ENCODE data around the gene MYL2.

The MYL2 gene

DNA sequence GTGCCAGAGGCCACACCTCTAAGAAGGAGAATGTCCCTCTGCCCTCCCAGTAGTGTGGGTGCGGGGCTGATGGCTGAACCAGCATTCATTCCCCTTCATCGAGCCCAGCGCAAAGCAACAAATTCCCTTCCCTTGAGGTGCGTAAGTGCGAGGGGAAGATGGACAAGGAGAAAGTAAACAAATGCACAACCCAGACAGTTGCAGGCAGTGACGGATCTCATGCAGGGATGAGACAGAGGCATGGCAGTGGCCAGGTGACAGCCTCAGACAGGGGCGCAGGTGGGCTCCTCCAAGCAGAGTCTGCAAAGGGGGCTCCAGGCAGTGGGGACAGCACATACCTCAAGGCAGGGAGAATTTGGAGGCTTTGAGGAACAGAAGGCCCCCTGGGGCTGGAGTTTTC, 2.3 kb upstream of the MYL2 start:
- Histone ChIP-seq H3K36me3 (ENCODE audit: insufficient read depth, low read length) (no peaks in the 10 kb centered on the region), H3K4me1 (ENCODE audit: insufficient read depth, low read length, severe bottlenecking) (no peaks in the 10 kb centered on the region), H3K9ac (ENCODE audit: low read length) (no peak overlapping the region), H3F3A (ENCODE audit: insufficient read depth, low read length) (no peaks in the 10 kb centered on the region), H3K4me2 (ENCODE audit: low read length) (no peak overlapping the region), H3K4me3 (ENCODE audit: low read depth, low read length, poor library complexity, severe bottlenecking) (no peak overlapping the region), H3K79me2 (ENCODE audit: insufficient read depth, low read length) (no peaks in the 10 kb centered on the region), H3K9me2 (ENCODE audit: low read depth, low read length) (no peaks in the 10 kb centered on the region), H4K20me1 (ENCODE audit: insufficient read depth, low read length) (no peaks in the 10 kb centered on the region), H3K27me3 (ENCODE audit: insufficient read depth, low read length) (no peaks in the 10 kb centered on the region), H3K9me3 (ENCODE audit: low read length) (no peaks in the 10 kb centered on the region), H3K27ac (ENCODE audit: low read depth, low read length, poor library complexity, severe bottlenecking) (no peak overlapping the region), H2AFZ (ENCODE audit: low read length) (no peak overlapping the region)
- TF ChIP-seq EZH2 (IDR thresholded peaks at IDR 0.05; ENCODE audit: borderline replicate concordance, low read length) = no peak
- TF ChIP-seq, protein P1, sequence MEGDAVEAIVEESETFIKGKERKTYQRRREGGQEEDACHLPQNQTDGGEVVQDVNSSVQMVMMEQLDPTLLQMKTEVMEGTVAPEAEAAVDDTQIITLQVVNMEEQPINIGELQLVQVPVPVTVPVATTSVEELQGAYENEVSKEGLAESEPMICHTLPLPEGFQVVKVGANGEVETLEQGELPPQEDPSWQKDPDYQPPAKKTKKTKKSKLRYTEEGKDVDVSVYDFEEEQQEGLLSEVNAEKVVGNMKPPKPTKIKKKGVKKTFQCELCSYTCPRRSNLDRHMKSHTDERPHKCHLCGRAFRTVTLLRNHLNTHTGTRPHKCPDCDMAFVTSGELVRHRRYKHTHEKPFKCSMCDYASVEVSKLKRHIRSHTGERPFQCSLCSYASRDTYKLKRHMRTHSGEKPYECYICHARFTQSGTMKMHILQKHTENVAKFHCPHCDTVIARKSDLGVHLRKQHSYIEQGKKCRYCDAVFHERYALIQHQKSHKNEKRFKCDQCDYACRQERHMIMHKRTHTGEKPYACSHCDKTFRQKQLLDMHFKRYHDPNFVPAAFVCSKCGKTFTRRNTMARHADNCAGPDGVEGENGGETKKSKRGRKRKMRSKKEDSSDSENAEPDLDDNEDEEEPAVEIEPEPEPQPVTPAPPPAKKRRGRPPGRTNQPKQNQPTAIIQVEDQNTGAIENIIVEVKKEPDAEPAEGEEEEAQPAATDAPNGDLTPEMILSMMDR (IDR thresholded peaks at IDR 0.05; ENCODE audit: low read length) = no peak

DNA sequence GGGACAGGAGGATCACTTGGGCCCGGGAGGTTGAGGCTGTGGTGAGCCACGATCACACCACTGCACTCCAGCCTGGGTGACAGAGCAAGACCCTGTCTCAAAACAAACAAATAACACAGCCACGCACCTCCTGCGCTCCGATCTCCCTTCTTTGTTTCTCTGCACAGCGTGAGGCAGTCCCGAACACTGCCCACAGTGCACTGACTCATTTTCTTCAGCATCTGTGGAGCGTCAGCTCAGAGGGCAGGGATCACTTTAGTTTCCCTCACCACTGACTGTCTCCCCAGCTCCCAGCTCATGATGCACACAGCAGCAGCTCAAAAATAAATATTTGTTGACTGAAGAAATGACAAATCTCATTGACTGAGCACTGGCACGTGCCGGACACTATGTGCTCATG, 883 bp upstream of the MYL2 start:
- Histone ChIP-seq H3K9me2 (ENCODE audit: low read depth, low read length) (no peaks in the 10 kb centered on the region), H3K4me2 (ENCODE audit: low read length) (no peak overlapping the region)

DNA sequence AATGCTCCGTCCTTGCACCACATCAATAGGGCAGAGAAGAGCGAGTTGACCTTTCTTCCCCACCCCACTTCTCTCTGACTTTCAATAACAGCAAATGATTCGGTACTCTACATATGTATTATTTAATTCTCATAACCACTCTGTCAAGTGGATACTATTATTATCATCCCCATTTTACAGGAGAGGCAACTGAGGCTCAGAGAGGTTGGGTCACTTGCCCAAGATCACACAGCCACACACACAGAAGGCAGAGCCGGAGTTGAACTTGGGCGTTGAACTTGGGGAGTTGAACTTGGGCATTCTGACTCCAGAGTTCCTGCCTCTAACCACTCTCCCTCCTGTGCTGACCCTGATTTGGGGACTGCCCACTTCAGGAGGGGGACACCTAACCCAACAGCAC, 659 bp downstream of the MYL2 start:
- H3K27ac ChIP-seq (ENCODE audit: low read depth, low read length, poor library complexity, severe bottlenecking) = no peak overlapping the region
- no peaks in the 10 kb centered on the region for H4K20me1 ChIP-seq (ENCODE audit: insufficient read depth, low read length)
- H3K27me3 ChIP-seq (ENCODE audit: insufficient read depth, low read length) = no peaks in the 10 kb centered on the region
- H3K9ac ChIP-seq (ENCODE audit: low read length) = no peak overlapping the region
- no peak for TF ChIP-seq EZH2 (IDR thresholded peaks at IDR 0.05; ENCODE audit: borderline replicate concordance, low read length)
- TF ChIP-seq, protein P1 (IDR thresholded peaks at IDR 0.05; ENCODE audit: low read length) = no peak
- no peaks in the 10 kb centered on the region for H3K9me3 ChIP-seq (ENCODE audit: low read length)
- H3K4me3 ChIP-seq (ENCODE audit: low read depth, low read length, poor library complexity, severe bottlenecking) = no peak overlapping the region
- no peak overlapping the region for H3K4me2 ChIP-seq (ENCODE audit: low read length)
- no peaks in the 10 kb centered on the region for H3K79me2 ChIP-seq (ENCODE audit: insufficient read depth, low read length)
- no peaks in the 10 kb centered on the region for H3K4me1 ChIP-seq (ENCODE audit: insufficient read depth, low read length, severe bottlenecking)
- no peaks in the 10 kb centered on the region for H3K9me2 ChIP-seq (ENCODE audit: low read depth, low read length)
- H3F3A ChIP-seq (ENCODE audit: insufficient read depth, low read length) = no peaks in the 10 kb centered on the region
- no peak overlapping the region for H2AFZ ChIP-seq (ENCODE audit: low read length)
- no peaks in the 10 kb centered on the region for H3K36me3 ChIP-seq (ENCODE audit: insufficient read depth, low read length)

More for the DNA sequence above, 883 bp upstream of the MYL2 start:
- TF ChIP-seq, protein P1 (IDR thresholded peaks at IDR 0.05; ENCODE audit: low read length) = no peak
- no peak for TF ChIP-seq EZH2 (IDR thresholded peaks at IDR 0.05; ENCODE audit: borderline replicate concordance, low read length)
- no peaks in the 10 kb centered on the region for H3K27me3 ChIP-seq (ENCODE audit: insufficient read depth, low read length)
- H3K79me2 ChIP-seq (ENCODE audit: insufficient read depth, low read length) = no peaks in the 10 kb centered on the region
- H3K4me1 ChIP-seq (ENCODE audit: insufficient read depth, low read length, severe bottlenecking) = no peaks in the 10 kb centered on the region
- H3K4me3 ChIP-seq (ENCODE audit: low read depth, low read length, poor library complexity, severe bottlenecking) = no peak overlapping the region
- H3K36me3 ChIP-seq (ENCODE audit: insufficient read depth, low read length) = no peaks in the 10 kb centered on the region
- H2AFZ ChIP-seq (ENCODE audit: low read length) = no peak overlapping the region
- H3K9me3 ChIP-seq (ENCODE audit: low read length) = no peaks in the 10 kb centered on the region
- H4K20me1 ChIP-seq (ENCODE audit: insufficient read depth, low read length) = no peaks in the 10 kb centered on the region
- H3F3A ChIP-seq (ENCODE audit: insufficient read depth, low read length) = no peaks in the 10 kb centered on the region
- H3K9ac ChIP-seq (ENCODE audit: low read length) = no peak overlapping the region
- no peak overlapping the region for H3K27ac ChIP-seq (ENCODE audit: low read depth, low read length, poor library complexity, severe bottlenecking)

All from OCI-LY1 (cell line).